MV-4-11 (cell line): Measurements from ENCODE around the gene RBM4B.
A peak's percentile ranks its signal among the peaks of the same experiment; 100 is the strongest.

Experiments used
- DNase-seq: peaks from one replicate; lab custom pipeline; 2025; lab: John Stamatoyannopoulos, UW

Gene RBM4B

GRCh38 chr11:66686801-66687750 is 9.4 kb upstream of the RBM4B start:
- DNase-seq, result no peak

GRCh38 chr11:66686100-66686785 is 8.6 kb upstream of the RBM4B start:
- DNase-seq, result no peak

- no peak for DNase-seq
Observed at GRCh38 chr11:66685276-66686099, 7.8 kb upstream of the RBM4B start.

GRCh38 chr11:66684635-66685034 is 6.9 kb upstream of the RBM4B start:
- no peak for DNase-seq

GRCh38 chr11:66683877-66684276 is 6.2 kb upstream of the RBM4B start:
- DNase-seq, result no peak

- DNase-seq, result no peak
Observed at GRCh38 chr11:66680966-66681645, 3.4 kb upstream of the RBM4B start.

GRCh38 chr11:66676931-66677598 is 622 bp downstream of the RBM4B start:
- DNase-seq, result no peak

- peak; percentile 54 for DNase-seq
Observed at GRCh38 chr11:66676282-66676919, 1.3 kb downstream of the RBM4B start.

GRCh38 chr11:66674964-66675602 is 2.6 kb downstream of the RBM4B start:
- DNase-seq, result no peak

- no peak for DNase-seq
Observed at GRCh38 chr11:66670816-66671215, 6.9 kb downstream of the RBM4B start.

GRCh38 chr11:66665369-66665768 is 12.3 kb downstream of the RBM4B start:
- DNase-seq, result no peak

- DNase-seq, result no peak
Observed at GRCh38 chr11:66663741-66664296, 13.9 kb downstream of the RBM4B start.

- peak; percentile 72 for DNase-seq
Observed at GRCh38 chr11:66659763-66660162, 17.9 kb downstream of the RBM4B start.

GRCh38 chr11:66653123-66653522 is 24.6 kb downstream of the RBM4B start:
- no peak for DNase-seq

- no peak for DNase-seq
Observed at GRCh38 chr11:66652651-66653050, 25.0 kb downstream of the RBM4B start.

GRCh38 chr11:66651016-66651415 is 26.7 kb downstream of the RBM4B start:
- DNase-seq, result no peak

- DNase-seq, result no peak
Observed at GRCh38 chr11:66649903-66650302, 27.8 kb downstream of the RBM4B start.

- no peak for DNase-seq
Observed at GRCh38 chr11:66646828-66647227, 30.9 kb downstream of the RBM4B start.

- no peak for DNase-seq
Observed at GRCh38 chr11:66643745-66644437, 33.8 kb downstream of the RBM4B start.
